ENCODE results near the gene OLFML3. TPM values are rescaled to one million over a fixed set of nuclear protein-coding genes. Genes with fewer than 3 reads are reported as not detected.

OLFML3 gene
- total RNA-seq, 1 experiment from 2014 or later: 0.52 TPM

GRCh38 chr1:113991467-113991997, 12.3 kb downstream of the OLFML3 start:
- no peak for DNase-seq
- Histone ChIP-seq H3K9me2 (ENCODE audit: insufficient read depth) (no peaks in the 10 kb centered on the region), H3K27me3 (ENCODE audit: insufficient read depth, low read depth) (no peaks in the 10 kb centered on the region), H3K27ac (no peak overlapping the region), H3K4me3 (no peak overlapping the region), H3K4me2 (no peak overlapping the region), H3K4me1 (replicated peaks; ENCODE audit: insufficient read depth) (no peaks in the 10 kb centered on the region), H3K9me3 (ENCODE audit: insufficient read depth, low read depth) (peaks cover 10% of the 10 kb centered on the region), H3K36me3 (ENCODE audit: low read depth) (no peaks in the 10 kb centered on the region), H4K20me1 (ENCODE audit: insufficient read depth) (no peaks in the 10 kb centered on the region), H2AFZ (no peak overlapping the region), H3F3A (ENCODE audit: insufficient read depth, low read depth) (no peaks in the 10 kb centered on the region), H3K79me2 (ENCODE audit: low read depth) (no peaks in the 10 kb centered on the region)
- TF ChIP-seq CTCF (conservative IDR thresholded peaks at IDR 0.05) (no peak), EZH2 (IDR thresholded peaks at IDR 0.05; ENCODE audit: low read depth) (no peak)
- POLR2A ChIA-PET (ENCODE audit: unreplicated experiment): no interaction called here
- intact Hi-C loops (cut with micrococcal nuclease; ENCODE audit: unreplicated experiment): no loop called here
- CTCF ChIA-PET: no interaction called here
- no TSS peak for BruUV-seq (replicated peaks)

GRCh38 chr1:113993072-113993471, 13.8 kb downstream of the OLFML3 start:
- POLR2A ChIA-PET (ENCODE audit: unreplicated experiment): no interaction called here
- no peaks in the 10 kb centered on the region for H3K36me3 ChIP-seq (ENCODE audit: low read depth)
- CTCF ChIA-PET: no interaction called here
- intact Hi-C loops (cut with micrococcal nuclease; ENCODE audit: unreplicated experiment): no loop called here
- H4K20me1 ChIP-seq (ENCODE audit: insufficient read depth): no peaks in the 10 kb centered on the region
- TF ChIP-seq CTCF (conservative IDR thresholded peaks at IDR 0.05): no peak
- no peak for TF ChIP-seq EZH2 (IDR thresholded peaks at IDR 0.05; ENCODE audit: low read depth)
- no peak for DNase-seq
- peaks cover 14% of the 10 kb centered on the region for H3K9me3 ChIP-seq (ENCODE audit: insufficient read depth, low read depth)
- no peak overlapping the region for H3K4me2 ChIP-seq
- no peaks in the 10 kb centered on the region for H3F3A ChIP-seq (ENCODE audit: insufficient read depth, low read depth)
- H3K4me3 ChIP-seq: no peak overlapping the region
- no peak overlapping the region for H2AFZ ChIP-seq
- no peaks in the 10 kb centered on the region for H3K79me2 ChIP-seq (ENCODE audit: low read depth)
- BruUV-seq (replicated peaks): no TSS peak
- no peaks in the 10 kb centered on the region for H3K27me3 ChIP-seq (ENCODE audit: insufficient read depth, low read depth)
- H3K9me2 ChIP-seq (ENCODE audit: insufficient read depth): no peaks in the 10 kb centered on the region
- no peaks in the 10 kb centered on the region for H3K4me1 ChIP-seq (replicated peaks; ENCODE audit: insufficient read depth)
- H3K27ac ChIP-seq: no peak overlapping the region

- Histone ChIP-seq H3K9me3 (ENCODE audit: insufficient read depth, low read depth) (peaks cover 14% of the 10 kb centered on the region), H4K20me1 (ENCODE audit: insufficient read depth) (no peaks in the 10 kb centered on the region), H3F3A (ENCODE audit: insufficient read depth, low read depth) (no peaks in the 10 kb centered on the region), H3K79me2 (ENCODE audit: low read depth) (no peaks in the 10 kb centered on the region), H3K4me2 (no peak overlapping the region), H2AFZ (no peak overlapping the region), H3K4me3 (no peak overlapping the region), H3K27me3 (ENCODE audit: insufficient read depth, low read depth) (no peaks in the 10 kb centered on the region), H3K4me1 (replicated peaks; ENCODE audit: insufficient read depth) (no peaks in the 10 kb centered on the region), H3K9me2 (ENCODE audit: insufficient read depth) (no peaks in the 10 kb centered on the region), H3K27ac (no peak overlapping the region), H3K36me3 (ENCODE audit: low read depth) (no peaks in the 10 kb centered on the region)
- no peak for TF ChIP-seq CTCF (conservative IDR thresholded peaks at IDR 0.05)
- TF ChIP-seq EZH2 (IDR thresholded peaks at IDR 0.05; ENCODE audit: low read depth): no peak
- no peak for DNase-seq
- BruUV-seq (replicated peaks): no TSS peak
- CTCF ChIA-PET: no interaction called here
- intact Hi-C loops (cut with micrococcal nuclease; ENCODE audit: unreplicated experiment): no loop called here
- POLR2A ChIA-PET (ENCODE audit: unreplicated experiment): no interaction called here
Observed at GRCh38 chr1:113993766-113994165, 14.5 kb downstream of the OLFML3 start.
